HG02870 (cell line): Measurements from ENCODE around the gene HASPIN.
"Not testable (repeated sequence)": the region's sequence is repeated elsewhere in the genome, so short reads cannot be mapped to it uniquely, and the experiment has no call there.

Source experiments
- ATAC-seq: cut with Tn5 transposase; IDR thresholded peaks from one replicate; pipeline ENCODE4 v1.9.1; 2021; ENCODE audit warnings: mild to moderate bottlenecking, moderate library complexity; ENCODE audit not compliant: unreplicated experiment

Gene HASPIN

GRCh38 chr17:3734911-3735276, 11.2 kb downstream of the HASPIN start:
- ATAC-seq, result not testable (repeated sequence)

GRCh38 chr17:3735515-3735914, 11.8 kb downstream of the HASPIN start:
- ATAC-seq, result no peak

GRCh38 chr17:3738562-3739295, 15.0 kb downstream of the HASPIN start:
- ATAC-seq, result no peak

GRCh38 chr17:3739422-3740124, 15.9 kb downstream of the HASPIN start:
- ATAC-seq, result no peak

GRCh38 chr17:3740611-3741073, 16.9 kb downstream of the HASPIN start:
- no peak for ATAC-seq

- ATAC-seq, result no peak
These were observed 20.3 kb downstream of the HASPIN start for GRCh38 chr17:3744014-3744413.

- no peak for ATAC-seq
These were observed 21.4 kb downstream of the HASPIN start for GRCh38 chr17:3745071-3745470.

- ATAC-seq, result no peak
These were observed 24.1 kb downstream of the HASPIN start for GRCh38 chr17:3747805-3748204.

GRCh38 chr17:3748576-3748975, 24.9 kb downstream of the HASPIN start:
- no peak for ATAC-seq

- no peak for ATAC-seq
These were observed 26.6 kb downstream of the HASPIN start for GRCh38 chr17:3750296-3750695.

GRCh38 chr17:3750926-3751325, 27.2 kb downstream of the HASPIN start:
- no peak for ATAC-seq

GRCh38 chr17:3751836-3752235, 28.1 kb downstream of the HASPIN start:
- ATAC-seq, result no peak

GRCh38 chr17:3753624-3754023, 29.9 kb downstream of the HASPIN start:
- no peak for ATAC-seq

GRCh38 chr17:3754066-3754457, 30.4 kb downstream of the HASPIN start:
- ATAC-seq, result no peak

GRCh38 chr17:3754458-3755334, 31.0 kb downstream of the HASPIN start:
- ATAC-seq, result no peak

GRCh38 chr17:3755335-3756030, 31.8 kb downstream of the HASPIN start:
- no peak for ATAC-seq

GRCh38 chr17:3759597-3760216, 36.0 kb downstream of the HASPIN start:
- no peak for ATAC-seq

- ATAC-seq, result no peak
These were observed 37.6 kb downstream of the HASPIN start for GRCh38 chr17:3761036-3761917.

GRCh38 chr17:3761918-3762380, 38.2 kb downstream of the HASPIN start:
- ATAC-seq, result no peak
